ENCODE results near the gene DDX53.

Gene DDX53

DNA sequence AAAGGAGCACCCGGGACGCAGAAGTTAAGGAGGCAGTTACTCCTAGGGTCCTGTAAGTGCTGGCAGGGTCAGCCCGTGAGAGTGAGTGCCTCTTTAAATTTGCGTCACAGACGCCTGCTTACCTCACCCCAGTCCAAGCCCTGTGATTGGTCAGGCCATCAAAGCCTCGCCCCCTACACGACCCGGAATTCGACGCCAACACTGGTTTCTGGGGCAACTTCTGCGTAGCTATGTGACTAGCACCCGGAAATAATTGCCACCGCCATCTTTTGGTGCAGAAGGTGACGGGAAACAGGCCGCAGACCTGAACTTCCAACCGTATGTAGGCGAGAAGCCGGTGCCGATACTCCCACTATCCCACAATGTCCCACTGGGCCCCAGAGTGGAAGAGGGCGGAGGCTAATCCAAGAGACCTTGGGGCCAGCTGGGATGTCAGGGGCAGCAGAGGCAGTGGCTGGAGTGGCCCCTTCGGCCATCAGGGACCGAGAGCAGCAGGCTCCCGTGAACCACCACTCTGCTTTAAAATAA, at the start of gene DDX53:
DDX53 (plus strand) TSS at position 265 of the 528 bp plus-strand sequence; CDS start at position 363, 98 bp downstream.
- DNase-seq (ENCODE audit: low read depth, low spot score), result no peak

DNA sequence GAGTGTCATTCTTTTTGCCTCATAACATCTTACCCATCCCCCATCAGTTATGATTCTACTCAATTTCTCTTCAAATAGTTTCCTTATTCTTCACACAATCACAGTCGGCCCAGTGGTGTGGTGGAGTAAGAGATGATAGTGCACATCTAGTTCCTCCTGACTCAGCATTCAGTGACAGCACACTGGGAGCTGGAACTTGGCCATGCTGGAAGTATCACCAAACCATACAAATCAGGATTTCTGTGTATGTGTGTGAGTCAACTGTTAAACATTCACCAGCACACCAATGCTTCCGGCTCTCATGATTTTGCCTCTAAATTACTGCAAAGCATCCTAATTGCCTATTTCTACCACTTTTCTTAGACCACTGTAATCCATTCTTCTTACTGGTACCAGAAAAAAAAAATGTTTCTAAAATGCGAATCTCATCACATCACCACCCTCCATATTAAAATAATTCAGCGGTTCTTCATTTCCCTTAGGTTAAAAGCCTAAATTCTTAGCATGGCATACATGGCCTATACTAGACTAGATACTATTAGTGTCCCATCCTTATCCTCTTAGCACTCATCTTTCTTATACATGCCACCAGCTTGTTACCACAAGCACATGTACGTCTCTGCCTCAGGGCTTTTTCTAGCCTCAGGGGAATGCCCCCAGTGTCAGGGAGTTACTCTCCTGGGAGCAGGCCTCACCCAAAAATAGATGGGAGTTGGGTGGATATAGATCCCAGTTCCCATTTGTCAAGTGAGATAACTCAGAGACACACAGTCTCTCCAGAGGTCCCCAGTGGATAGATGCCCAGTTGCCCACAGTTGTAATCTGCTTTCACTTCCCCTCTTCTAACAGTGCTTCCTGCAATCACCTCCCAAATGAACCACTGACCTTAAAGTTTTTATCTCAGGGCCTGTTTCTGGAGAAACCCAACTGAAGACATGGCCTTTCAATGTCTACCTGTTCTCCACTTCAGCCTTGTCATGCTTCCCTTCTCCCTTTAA, 49.2 kb upstream of the DDX53 start:
- no peak for DNase-seq (ENCODE audit: low read depth, low spot score)

DNA sequence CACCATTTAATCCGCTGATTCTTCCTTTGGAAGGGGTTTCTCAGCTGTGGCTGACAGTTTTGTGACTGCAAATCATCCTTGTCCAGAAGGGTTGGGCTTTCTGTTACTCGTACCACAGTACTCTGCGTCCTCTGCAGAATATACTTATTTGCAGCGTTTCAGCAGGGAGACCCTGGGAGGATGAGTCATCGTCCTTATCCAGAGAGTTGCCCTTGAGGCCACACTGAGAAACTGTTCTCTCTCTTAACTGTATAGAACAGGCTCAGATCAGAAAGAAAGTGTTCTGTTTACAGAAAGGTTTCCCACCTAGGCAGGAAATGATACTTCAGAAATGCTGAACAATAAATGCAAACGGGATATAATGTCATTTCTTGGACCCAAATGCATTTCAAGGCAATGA, 47.8 kb upstream of the DDX53 start:
- DNase-seq (ENCODE audit: low read depth, low spot score), result peak; percentile 3

DNA sequence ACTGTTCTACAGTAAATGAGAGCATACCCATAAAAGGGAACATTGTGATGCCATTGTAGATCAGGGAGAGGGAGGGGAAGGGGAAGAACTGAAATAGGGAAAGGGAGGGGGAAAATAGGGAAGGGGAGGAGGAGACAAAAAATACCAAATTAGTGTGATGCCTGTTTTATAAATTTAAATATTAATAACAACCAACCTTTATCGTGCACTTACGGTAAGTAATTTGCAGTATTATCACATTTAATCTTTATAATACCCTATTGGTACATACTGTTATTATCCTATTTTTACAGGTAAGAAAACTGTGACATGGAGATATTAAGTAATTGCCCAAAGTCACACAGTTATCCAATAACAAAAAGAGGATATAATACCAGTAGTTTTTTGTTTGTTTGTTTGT, 41.5 kb upstream of the DDX53 start:
- no peak for DNase-seq (ENCODE audit: low read depth, low spot score)

DNA sequence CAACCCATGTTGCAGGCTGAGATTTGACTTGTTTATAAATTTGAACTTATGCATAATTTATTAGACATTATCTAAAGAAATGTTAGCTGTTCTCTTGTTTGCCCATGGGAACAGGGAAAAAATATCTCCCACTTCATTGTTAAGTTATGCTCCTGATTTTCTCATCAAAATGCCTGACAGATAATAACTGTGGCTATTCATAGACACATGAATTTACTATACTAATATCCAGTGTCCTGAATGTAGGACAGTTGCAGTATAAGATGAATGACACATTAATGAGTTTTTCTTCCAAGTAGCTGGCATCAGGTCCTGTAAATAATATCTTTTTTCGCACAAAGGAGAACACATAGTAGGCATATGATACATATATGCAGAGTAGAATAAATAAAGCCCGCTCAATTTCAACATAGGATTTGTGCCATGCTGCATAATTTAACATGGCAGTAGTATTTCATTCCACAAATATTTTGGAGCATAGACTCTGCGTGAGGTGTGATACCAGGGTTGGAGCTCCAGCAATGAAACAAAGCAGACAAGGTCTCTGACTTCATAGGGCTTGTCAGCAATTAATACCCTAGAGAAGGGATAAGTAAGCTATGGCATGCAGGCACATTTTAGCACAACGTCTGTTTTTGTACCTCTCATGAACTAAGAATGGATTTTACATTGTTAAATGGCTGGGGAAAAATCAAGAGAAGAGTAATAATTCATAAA, 40.4 kb upstream of the DDX53 start:
- no peak for DNase-seq (ENCODE audit: low read depth, low spot score)

DNA sequence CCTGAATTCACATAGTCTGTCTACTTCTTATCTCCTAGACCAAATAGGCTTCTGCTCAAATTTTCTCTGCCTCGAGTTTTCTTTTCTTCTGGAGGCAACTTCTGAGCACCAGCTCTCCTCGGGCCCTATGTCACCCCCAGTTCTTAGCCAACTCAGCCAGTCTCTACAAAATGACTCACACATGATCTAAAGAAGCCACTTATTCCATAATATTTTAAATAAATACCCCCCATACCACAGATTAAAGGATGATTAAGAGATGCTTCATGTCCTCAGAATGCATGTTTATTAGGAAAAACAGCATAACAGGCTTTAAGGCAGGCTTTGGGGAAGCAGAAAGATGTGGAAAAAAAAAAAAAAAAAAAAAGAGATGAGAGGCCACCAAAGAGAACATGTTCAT, 36.6 kb upstream of the DDX53 start:
- DNase-seq (ENCODE audit: low read depth, low spot score), result no peak

DNA sequence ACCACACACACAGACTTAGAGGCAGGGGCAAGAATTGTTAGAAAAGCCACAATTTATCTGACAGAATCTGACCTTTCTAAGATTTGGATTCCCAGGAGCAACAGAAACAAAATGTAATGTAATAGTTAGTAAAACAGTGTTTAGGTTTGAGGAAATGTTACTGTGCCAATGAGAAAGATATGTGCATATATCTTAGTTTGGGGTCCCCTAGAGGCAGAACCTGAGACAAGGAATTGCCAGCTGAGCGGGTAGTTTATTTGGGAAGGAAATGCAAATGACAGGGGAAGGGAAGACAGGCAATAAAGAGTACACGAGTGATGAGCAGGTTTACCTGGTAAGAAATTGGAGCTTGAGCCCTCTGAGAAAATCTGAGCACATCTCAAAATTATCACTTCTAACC, 31.3 kb upstream of the DDX53 start:
- no peak for DNase-seq (ENCODE audit: low read depth, low spot score)

DNA sequence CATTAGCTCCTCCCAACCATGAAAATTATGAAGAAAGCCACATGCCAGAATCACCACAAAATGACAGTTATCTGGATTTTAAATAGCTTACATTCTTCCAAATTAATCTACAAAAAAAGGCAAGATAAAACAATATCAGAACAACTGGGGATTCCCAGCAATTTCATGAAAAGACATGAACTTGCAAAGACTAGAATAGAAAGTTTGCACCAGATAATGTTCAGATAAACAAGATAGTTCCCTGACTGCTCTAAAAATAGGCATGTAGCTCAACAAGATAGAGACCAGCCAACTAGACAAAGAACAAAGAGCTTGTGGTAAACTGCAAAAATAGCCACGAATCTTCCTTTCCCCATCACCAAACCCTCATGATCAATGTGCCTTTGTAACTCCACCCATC, 30.3 kb upstream of the DDX53 start:
- no peak for DNase-seq (ENCODE audit: low read depth, low spot score)

DNA sequence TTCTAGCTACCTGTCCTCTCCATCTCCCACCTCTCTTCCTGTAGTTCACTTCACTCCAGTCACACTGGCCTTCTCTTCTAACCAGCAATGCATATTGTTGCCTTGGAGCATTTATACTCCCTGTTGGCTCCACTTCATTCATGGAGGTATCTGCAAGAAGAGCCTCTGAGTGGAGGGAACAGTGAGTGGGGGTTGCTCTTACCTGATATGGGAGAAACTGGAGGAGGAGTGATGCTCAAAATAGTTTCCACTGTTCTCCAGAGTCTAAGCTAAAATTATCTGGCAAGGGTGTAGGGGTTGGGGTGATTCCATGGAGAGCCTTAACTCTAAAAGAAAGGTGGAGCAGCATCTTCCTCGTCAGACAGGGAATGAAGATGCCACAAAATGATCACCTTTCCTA, 28.9 kb upstream of the DDX53 start:
- no peak for DNase-seq (ENCODE audit: low read depth, low spot score)

DNA sequence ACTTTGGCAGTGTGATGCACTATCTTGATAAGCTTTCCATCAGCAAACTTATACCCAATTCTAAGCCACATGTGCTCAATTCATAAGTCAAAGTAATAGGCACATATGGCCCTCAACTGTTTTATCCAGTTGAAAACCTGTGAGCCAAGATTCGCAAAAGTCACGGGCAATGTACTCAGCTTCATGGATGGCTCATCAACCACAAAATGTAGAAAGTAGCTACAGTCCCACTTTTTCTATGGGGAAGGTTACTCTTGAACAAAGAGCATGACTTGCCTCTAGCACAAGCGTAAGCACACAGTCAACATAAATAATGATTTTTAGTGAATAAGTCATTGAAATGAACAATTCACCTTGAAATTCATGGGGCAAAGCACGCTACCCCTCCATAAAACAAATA, 25.1 kb upstream of the DDX53 start:
- DNase-seq (ENCODE audit: low read depth, low spot score), result no peak

DNA sequence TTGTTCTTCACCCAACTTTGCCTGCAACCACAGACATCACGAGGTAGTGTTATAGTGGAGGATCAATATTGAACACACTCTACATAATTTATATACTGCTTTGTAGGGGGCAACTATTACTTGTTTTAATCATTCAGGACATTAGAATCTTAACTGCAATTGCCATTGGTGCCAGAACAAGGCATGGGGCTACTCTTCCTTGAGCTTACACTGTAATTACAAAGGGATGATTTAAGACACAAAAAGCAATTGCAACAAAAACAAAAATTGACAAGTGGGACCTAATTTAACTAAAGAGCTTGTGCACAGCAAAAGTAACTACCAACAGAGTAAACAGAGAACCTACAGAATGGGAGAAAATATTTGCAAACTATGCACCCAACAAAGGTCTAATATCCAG, 24.0 kb upstream of the DDX53 start:
- DNase-seq (ENCODE audit: low read depth, low spot score), result no peak

DNA sequence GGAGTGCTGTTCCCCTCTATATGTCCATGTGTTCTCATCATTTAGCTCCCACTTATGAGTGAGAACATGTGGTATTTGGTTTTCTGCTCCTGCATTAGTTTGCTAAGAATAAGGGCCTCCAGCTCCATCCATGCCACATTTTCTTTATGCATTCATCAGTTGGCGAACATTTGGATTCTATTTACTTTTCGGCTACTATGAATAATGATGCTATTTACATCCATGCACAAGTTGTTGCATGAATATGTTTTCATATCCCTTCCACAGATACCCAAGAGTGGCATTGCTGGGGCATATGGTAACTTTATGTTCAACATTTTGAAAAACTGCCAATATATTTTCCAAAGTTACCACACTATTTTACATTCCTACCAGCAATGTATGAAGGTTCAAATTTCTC, 13.8 kb upstream of the DDX53 start:
- DNase-seq (ENCODE audit: low read depth, low spot score), result no peak

DNA sequence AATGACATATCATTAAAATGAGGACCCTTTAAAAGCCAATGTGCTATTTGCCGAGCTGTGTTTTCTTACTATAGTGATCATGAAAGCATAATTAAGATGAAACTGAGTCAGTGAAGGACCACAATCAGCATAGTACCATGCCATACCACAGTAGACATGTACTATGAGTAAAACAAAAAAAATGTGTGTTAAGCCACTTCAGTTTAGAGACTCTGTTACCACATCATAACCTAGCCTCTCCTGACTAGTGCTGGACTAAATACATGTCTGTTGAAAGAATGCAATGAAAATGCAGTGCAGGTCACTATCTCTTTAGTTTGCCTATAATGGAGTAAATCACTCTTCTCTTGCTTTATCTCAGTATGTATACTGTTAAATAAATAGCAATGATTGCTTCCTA, 12.3 kb upstream of the DDX53 start:
- no peak for DNase-seq (ENCODE audit: low read depth, low spot score)

DNA sequence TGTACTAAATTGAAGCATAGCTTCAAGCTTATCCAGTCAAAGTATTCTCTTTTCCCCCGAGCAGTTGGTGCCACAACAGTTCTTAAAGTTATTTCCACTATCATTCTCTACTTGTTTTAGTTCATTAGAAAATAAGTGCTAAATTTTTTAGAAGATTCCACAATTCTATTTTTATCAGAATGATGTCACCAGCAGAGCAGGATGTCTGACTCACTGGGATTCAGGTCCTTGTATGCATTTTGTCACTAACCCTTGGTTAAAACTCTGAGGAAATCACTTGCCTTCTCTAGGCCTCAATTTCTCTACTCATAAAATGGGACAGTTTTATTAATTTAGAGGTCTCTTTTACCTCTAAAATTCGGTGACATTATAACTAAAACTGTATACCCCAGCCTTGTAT, 3.4 kb downstream of the DDX53 start:
- no peak for DNase-seq (ENCODE audit: low read depth, low spot score)

DNA sequence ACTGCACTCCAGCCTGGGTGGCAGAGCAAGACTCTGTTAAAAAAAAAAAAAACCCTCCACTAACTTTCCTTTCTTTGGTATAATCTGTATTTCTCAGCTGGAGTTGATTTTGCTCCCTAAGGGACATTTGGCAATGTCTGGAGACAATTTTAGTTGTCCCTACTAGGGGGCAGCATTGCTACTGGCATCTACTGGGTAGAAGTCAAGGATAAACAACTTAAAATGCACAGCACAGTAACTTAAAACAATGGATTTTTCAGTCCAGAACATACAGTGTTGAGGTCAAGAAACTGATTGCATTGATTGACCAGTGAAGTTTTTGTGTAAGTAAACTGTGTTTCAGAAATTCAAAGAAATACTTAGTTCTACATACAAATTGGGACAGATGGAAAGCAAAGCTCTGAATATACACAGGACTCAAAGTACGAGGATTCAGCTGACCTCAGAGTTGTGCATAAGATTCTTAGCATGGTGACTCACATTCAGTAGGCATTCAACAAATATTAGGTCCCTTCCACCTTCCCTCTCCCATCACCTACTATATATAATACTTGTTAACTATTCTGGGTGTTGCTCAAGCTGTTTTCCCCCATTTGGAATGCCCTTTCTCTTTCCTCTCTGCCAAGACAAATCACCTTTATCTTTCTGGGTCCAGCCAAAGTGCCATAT, 8.8 kb downstream of the DDX53 start:
- DNase-seq (ENCODE audit: low read depth, low spot score), result no peak

DNA sequence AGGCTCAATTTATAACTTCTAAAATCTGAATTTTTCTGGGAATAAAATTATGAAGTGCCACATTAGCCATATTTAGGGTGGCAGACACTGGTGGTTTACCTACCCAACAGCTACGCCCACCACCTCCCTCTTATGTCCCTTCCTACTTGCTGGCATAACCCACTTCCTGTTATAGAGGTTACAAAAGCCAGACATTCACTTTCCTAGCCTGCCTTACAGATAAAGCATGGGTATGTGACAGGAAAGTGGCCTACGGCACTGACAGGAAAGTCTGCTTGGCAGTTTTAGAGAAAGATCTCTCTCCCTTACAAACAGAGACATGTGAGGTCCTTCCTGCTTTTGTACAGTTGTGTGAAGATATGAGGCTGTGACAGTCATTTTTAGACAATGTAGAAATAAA, 12.4 kb downstream of the DDX53 start:
- no peak for DNase-seq (ENCODE audit: low read depth, low spot score)

DNA sequence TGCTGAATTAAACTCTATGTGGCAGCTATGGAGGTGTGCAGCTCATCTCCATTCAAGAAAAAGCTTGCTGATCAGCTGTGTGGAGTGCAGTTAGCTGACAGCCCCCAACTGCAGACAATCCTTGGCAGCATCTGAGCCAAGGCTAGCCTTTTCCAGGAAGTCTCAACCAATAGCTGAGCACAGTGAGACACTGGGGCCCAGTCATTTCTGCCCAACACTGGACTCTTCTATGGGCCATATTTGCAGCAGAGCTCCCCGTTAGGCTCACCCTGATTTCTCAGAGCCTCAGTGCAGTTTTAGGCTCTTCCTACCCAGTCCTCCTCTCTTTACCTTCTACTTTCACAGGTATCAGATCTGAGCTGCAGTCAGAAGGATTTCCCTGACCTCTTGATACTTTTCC, 12.9 kb downstream of the DDX53 start:
- DNase-seq (ENCODE audit: low read depth, low spot score), result no peak

DNA sequence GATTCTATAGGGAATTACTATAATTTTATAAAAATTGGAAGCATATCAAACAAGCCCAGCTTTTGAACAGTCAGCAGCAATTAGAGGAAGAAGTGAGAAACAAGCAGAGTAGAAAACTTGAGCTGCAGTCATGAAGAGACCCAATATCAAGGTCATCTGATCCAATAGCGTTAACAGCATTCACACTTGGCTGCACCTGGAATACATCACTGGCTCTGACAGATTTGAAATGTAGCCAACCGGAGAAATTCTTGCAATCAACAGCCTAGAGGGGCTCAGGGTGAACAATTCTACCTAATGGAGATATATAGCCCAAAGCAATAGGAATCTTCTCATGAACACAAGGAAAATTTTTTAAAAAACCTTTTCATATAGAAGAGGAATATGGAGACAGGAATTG, 13.6 kb downstream of the DDX53 start:
- DNase-seq (ENCODE audit: low read depth, low spot score), result no peak

DNA sequence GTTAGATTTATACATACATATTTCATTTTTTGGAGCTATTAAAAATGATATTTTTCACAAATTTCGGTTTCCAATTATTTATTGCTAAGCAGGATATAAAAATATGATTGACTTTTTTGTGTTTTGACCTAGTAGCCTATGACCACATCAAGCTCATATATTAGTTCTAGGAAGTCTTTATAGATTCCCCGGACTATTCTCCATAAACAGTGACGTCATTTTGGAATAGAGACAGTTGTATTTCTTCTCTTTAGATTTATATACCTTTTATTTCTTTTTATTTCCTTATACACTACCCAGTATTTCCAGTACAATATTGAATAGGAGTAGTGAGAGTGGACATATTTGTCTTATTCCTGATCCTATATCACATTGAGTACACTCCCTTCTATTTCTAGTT, 31.8 kb downstream of the DDX53 start:
- no peak for DNase-seq (ENCODE audit: low read depth, low spot score)

DNA sequence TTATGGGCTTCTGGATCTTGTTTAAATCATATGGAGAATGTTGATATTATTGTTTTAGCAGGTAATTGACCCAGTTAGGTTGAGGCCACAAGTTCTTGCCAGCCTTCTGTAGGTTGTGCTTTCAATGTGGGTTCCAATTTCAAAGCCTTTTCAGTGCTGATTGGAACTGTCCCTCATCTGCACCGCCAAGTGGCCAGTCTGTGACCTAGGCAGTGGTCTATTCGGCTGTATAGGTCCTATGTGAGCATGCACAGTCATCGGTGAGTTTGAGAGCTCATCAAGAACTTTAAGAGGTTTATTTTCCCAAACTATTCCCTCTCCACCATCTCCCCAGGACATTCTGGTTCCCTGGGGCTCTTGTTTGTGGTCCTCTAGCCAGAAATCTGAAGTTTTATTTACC, 35.7 kb downstream of the DDX53 start:
- no peak for DNase-seq (ENCODE audit: low read depth, low spot score)

DNA sequence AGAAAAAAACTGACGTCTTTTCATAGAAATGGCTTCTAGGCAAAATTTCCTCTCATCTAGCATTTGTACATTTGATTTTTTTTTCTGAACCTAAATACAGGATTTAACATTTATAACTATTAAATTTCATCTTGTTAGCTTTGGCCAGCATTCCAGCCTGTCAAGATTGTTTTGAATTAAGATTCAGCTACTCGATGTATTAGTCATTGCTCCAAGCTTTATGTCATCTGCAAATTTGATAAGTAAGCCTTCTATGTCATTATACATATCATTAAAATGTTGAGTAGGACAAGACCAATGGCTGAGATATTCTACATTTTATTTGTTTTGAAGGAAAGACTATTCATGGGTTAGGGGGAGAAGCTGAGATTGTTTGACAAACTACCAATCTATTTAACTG, 46.7 kb downstream of the DDX53 start:
- no peak for DNase-seq (ENCODE audit: low read depth, low spot score)

Measured in iPS DF 19.7 (cell line).